Activated gamma-delta T cell treated with Interleukin-2 at 50 U/mL for 16 hours (primary cell): ENCODE results near the gene NRGN.

Experiments used
- DNase-seq: peaks from one replicate; pipeline ENCODE4 v3.0.0-alpha.2; 2020

The NRGN gene

GRCh38 chr11:124742555-124742954, 2.8 kb downstream of the NRGN start:
- no peak for DNase-seq

- no peak for DNase-seq
These were observed 3.3 kb downstream of the NRGN start for GRCh38 chr11:124743050-124743449.

GRCh38 chr11:124745270-124745834, 5.6 kb downstream of the NRGN start:
- no peak for DNase-seq

GRCh38 chr11:124745835-124746620, 6.3 kb downstream of the NRGN start:
- no peak for DNase-seq

GRCh38 chr11:124746621-124747243, 7.0 kb downstream of the NRGN start:
- DNase-seq = peak; percentile 72

- DNase-seq = no peak
These were observed 7.8 kb downstream of the NRGN start for GRCh38 chr11:124747406-124748099.

- no peak for DNase-seq
These were observed 8.3 kb downstream of the NRGN start for GRCh38 chr11:124748100-124748418.

- DNase-seq = no peak
These were observed 9.0 kb downstream of the NRGN start for GRCh38 chr11:124748481-124749343.

GRCh38 chr11:124749912-124750311, 10.2 kb downstream of the NRGN start:
- DNase-seq = no peak

GRCh38 chr11:124751391-124751740, 11.6 kb downstream of the NRGN start:
- DNase-seq = no peak

GRCh38 chr11:124751741-124752470, 12.2 kb downstream of the NRGN start, which contains the start of gene VSIG2:
VSIG2 (minus strand) TSS chr11:124752255; CDS start chr11:124752137, 118 bp downstream.
- DNase-seq = no peak

- no peak for DNase-seq
These were observed 12.8 kb downstream of the NRGN start for GRCh38 chr11:124752471-124753102.

- no peak for DNase-seq
These were observed 13.5 kb downstream of the NRGN start for GRCh38 chr11:124753205-124753604.

GRCh38 chr11:124753624-124754023, 13.9 kb downstream of the NRGN start:
- DNase-seq = no peak

- no peak for DNase-seq
These were observed 14.6 kb downstream of the NRGN start for GRCh38 chr11:124754309-124754708.

- DNase-seq = no peak
These were observed 15.0 kb downstream of the NRGN start for GRCh38 chr11:124754710-124755109.

GRCh38 chr11:124756033-124756752, 16.5 kb downstream of the NRGN start:
- no peak for DNase-seq

GRCh38 chr11:124756753-124757227, 17.0 kb downstream of the NRGN start:
- no peak for DNase-seq

- DNase-seq = no peak
These were observed 17.6 kb downstream of the NRGN start for GRCh38 chr11:124757320-124757719.
